Kidney glomerular epithelial cell (primary cell): ENCODE results near the gene DPP3.
"Not testable (repeated sequence)": the region's sequence is repeated elsewhere in the genome, so short reads cannot be mapped to it uniquely, and the experiment has no call there.

Experiments
- DNase-seq: peaks from one replicate; lab custom pipeline; 2025; lab: John Stamatoyannopoulos, UW

DPP3 gene

DNA sequence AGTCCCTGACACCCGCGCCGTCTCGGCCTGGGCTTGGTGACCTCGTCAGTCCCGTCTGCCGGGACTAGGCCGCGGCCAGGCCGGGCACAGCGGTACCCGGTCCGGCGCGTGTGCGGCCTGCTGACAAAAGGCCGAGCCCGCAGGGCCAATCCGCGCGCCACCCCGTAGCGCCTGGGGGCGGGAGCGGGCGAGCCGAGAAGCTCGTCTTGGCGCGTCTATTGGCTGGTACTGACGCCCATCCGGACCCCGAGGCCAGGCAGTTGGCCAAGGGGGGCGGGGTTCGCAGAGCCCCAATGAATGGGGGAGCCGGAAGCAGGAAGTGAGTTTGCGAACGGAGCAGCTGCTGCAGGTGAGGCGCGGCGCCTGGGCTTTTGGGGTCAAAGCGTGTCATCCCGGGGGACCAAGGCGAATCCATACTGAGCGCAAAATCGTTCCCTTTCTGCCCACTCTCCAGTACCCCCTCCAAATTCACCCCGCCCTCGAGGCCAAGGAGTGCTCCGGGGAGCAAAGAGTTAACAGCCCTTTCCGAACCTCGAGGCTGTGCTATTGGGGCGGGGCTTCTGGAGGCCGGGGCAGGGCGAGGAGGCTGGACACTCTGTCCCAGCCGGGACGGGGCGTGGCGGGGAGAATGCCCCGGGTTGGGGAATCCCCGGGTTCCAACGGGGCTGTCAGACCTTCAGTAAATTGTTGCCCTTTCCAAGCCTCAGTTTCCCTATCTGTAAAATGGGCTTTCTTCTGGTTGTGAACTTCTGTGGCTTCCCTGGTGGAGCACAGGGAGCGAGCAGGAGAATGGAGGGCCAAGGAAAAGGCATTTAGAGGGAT, at the start of gene DPP3:
TSS of gene DPP3 (plus strand) at position 318 of the 822 bp plus-strand sequence. CDS start 1,767 bp downstream, outside the sequence.
- DNase-seq = peak; percentile 95

- DNase-seq = not testable (repeated sequence)
Observed at GRCh38 chr11:66431287-66431686, 48.9 kb upstream of the DPP3 start.

GRCh38 chr11:66431871-66432329, 48.3 kb upstream of the DPP3 start:
- DNase-seq = not testable (repeated sequence)

DNA sequence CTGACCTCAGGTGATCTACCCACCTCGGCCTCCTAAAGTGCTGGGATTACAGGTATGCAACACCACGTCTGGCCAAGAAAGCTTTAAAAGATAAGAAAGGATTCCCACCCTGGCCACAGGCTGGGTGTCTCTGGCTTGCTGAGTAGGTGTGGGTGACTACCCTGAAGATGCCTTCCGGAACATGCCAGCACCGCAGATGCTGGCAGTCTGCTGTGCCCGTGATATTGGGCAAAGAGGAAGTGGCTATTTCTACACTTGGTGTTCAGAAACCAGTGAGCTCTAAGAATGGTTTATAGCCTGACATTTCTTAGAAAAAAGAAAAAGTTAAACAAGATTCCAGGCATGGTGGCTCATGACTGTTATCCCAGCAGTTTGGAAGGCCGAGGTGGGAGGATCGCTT, 47.6 kb upstream of the DPP3 start:
- DNase-seq = no peak

GRCh38 chr11:66437979-66438503, 42.2 kb upstream of the DPP3 start:
- no peak for DNase-seq

DNA sequence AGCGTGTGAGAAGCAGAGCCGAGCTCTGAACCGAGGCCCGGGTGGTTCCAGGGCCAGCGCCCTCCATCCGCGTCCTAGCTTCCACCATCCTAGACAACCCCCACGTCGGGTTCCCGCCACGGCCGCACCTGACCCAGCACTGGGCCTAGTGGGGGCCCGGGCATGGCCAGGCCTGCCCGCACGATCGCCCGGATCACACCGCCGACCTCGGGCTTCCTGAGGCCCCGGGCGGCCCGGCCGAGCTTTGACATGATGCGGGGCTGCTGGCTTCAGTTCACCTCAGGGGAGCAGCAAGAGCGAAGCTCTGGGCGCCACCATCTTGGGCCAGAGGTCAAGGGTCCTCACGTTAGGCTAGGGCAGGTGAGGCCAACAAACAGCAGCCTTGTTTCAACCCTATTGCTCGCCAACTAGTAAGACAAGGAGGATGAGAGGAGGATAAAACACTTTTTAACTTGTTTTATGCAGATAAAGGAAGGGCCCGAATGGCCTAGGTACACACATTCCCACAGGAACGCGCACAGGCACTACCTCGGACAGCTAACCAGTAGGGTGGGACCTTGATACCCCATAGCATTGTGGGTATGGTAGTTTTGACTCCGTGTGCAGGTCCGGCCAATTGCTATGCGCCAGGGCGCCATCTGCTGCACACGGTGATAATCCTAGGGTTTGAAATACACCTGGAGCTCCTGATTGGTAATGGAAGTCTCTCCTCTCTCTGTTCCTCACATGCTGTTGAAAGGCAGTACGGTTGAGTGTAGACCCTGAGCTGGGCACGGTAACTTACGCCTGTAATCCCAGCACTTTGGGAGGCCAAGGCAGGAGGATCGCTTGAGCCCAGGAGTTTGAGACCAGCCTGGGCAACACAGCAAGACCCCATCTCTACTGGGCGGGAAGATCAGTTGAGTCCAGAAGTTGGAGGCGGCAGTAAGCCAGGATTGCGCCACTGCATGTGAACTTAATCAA, 41.4 kb upstream of the DPP3 start, which contains the start of gene MRPL11:
TSS of gene MRPL11 (minus strand) at position 345 of the 963 bp plus-strand sequence. CDS start at position 251, 94 bp downstream.
- peak; percentile 99 for DNase-seq

DNA sequence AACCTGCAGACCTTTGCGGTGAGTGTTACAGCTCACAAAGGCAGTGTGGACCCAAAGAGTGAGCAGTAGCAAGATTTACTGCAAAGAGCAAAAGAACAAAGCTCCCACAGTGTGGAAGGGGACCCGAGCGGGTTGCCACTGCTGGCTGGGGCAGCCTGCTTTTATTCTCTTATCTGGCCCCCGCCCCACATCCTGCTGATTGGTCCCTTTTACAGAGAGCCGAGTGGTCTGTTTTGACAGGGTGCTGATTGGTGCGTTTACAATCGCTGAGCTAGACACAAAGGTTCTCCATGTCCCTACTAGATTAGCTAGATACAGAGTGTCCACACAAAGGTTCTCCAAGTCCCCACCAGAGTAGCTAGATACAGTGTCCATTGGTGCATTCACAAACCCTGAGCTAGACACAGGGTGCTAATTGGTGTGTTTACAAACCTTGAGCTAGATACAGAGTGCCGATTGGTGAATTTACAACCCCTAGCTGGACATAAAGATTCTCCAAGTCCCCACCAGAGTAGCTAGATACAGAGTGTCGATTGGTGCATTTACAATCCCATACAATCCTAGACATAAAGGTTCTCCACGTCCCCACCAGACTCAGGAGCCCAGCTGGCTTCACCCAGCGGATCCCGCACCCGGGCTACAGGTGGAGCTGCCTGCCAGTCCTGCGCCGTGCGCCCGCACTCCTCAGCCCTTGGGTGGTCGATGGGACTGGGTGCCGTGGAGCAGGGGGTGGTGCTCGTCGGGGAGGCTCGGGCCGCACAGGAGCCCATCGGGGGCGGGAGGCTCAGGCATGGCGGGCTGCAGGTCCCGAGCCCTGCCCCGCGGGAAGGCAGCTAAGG, 39.9 kb upstream of the DPP3 start:
- not testable (repeated sequence) for DNase-seq

DNA sequence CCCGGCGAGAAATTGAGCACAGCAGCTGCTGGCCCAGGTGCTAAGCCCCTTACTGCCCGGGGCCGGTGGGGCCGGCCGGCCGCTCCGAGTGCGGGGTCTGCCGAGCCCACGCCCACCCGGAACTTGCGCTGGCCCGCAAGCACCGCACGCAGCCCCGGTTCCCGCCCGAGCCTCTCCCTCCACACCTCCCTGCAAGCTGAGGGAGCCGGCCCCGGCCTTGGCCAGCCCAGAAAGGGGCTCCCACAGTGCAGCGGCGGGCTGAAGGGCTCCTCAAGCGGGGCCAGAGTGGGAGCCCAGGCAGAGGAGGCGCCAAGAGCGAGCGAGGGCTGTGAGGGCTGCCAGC, 39.3 kb upstream of the DPP3 start:
- not testable (repeated sequence) for DNase-seq

DNA sequence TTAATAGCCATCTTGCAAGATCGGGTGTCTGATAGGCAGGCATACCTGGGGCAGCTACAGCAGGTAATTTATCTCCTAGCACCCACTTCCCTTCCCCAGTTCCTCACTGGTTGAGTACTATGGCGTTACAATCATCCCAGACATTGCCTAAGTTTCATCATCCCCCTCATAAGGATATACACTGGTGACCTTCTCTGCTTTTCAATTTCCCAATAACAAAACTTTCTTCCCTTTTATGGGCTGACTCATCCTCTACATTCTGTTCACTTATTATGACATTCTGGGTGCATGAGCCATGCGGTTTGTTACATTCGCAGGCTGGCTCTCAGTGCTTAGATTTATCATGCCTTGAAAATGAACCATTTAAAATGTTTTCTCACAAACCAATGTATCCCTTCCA, 36.6 kb upstream of the DPP3 start:
- DNase-seq = no peak

- no peak for DNase-seq
Observed at GRCh38 chr11:66447012-66447411, 33.2 kb upstream of the DPP3 start.

GRCh38 chr11:66448523-66448922, 31.7 kb upstream of the DPP3 start:
- no peak for DNase-seq

GRCh38 chr11:66450560-66450959, 29.7 kb upstream of the DPP3 start:
- DNase-seq = no peak

- DNase-seq = no peak
Observed at GRCh38 chr11:66451663-66452062, 28.6 kb upstream of the DPP3 start.

- no peak for DNase-seq
Observed at GRCh38 chr11:66454247-66454646, 26.0 kb upstream of the DPP3 start.

DNA sequence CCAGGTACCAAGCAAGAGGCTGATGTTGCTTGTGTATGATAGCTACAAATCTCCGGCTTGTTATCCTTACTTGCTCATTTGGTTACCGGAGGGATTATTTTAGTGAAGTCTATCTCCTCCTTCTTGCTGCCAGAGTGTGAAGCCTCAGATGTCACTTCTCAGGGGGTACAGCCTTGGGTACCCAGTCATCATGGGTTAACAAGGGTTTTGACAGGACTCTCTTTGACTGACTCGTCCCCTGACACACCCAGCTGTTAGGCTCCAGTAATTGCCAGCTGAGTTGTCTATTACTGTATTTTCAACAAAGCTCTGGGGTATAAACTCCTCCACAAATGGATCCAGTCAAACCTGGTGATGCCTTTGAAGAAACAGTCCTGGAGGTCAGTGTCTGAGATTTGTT, 25.4 kb upstream of the DPP3 start:
- no peak for DNase-seq

DNA sequence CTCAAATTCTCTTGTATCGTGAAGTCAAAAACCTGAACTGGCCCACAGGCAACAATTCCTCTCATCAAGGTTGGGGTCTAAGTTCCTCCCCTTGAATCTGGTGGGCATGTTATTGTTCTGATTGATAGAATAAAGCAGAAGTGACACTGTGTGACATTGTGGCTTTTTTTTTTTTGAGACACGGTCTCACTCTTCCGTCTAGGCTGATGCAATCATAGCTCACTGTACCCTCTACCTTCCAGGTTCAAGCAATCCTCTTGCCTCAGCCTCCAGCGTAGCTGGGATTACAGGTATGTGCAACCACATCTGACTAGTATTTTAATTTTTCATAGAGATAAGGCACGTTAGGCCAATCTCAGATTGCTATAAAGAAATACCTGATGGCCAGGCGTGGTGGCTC, 22.4 kb upstream of the DPP3 start:
- DNase-seq = no peak

DNA sequence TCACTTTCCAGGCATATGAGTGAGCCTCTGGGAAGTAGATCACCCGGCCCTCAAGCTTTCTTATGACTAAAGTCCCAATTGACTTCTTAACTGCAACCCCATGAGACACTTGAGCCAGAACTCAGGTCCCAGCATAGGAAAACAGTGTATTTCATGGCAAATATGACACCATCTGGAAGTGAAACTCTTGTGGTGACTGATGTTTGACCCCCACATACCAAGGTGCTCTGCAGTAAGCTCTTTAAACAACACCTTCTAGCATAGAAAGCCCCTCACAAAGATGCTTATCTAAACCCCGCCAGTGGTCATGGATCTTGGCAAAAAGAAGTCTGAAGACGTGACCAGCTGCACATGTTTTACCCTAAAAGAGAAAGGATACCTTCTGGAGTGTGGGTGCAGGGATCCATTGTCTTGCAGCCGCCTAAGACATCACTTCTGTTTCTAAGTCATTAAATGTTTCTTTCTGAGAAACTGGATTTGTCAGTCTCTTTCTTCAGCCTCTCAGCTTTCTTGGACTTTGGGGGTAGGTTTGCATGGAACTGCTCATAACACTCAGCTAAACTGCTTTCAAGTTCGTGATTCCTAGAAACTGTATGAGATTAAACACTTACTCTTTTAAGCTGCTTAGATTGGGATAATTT, 21.0 kb upstream of the DPP3 start:
- DNase-seq = no peak

- no peak for DNase-seq
Observed at GRCh38 chr11:66462010-66462409, 18.2 kb upstream of the DPP3 start.

- DNase-seq = no peak
Observed at GRCh38 chr11:66462911-66463310, 17.3 kb upstream of the DPP3 start.

GRCh38 chr11:66464116-66464515, 16.1 kb upstream of the DPP3 start:
- not testable (repeated sequence) for DNase-seq

GRCh38 chr11:66464916-66465315, 15.3 kb upstream of the DPP3 start:
- DNase-seq = no peak
